Activated T-cell treated with anti-CD3 and anti-CD28 coated beads, Interleukin-2, amount 50 U/mL, for 72 hours (primary cell): ENCODE results near the gene TBC1D5. TPM values are rescaled to one million over a fixed set of nuclear protein-coding genes. Genes with fewer than 3 reads are reported as not detected.
"Not testable (repeated sequence)": the region's sequence is repeated elsewhere in the genome, so short reads cannot be mapped to it uniquely, and the experiment has no call there.

Experiments used
- ATAC-seq, 2 donors: fragments of 150-1000 bp; cut with Tn5 transposase; replicated peaks in 1 of 2; 2 replicates each; pipeline ENCODE4 v1.10.0; 2021; ENCODE audit warnings: moderate library complexity in 2 of 2, mild to moderate bottlenecking in 1 of 2
- DNase-seq, 2 donors: peaks; one replicate each; pipeline ENCODE4 v3.0.0; 2021 to 2022; ENCODE audit warnings: mixed read lengths in 1 of 2
- H3K27ac Mint-ChIP-seq: one replicate; pipeline ENCODE4 v1.8.0; 2022; ENCODE audit warnings: mild to moderate bottlenecking, moderate library complexity, mixed read lengths
- H3K27me3 Mint-ChIP-seq: one replicate; pipeline ENCODE4 v1.8.0; 2022; ENCODE audit warnings: low read depth, mixed read lengths
- H3K36me3 Mint-ChIP-seq, 2 donors: one replicate each; pipeline ENCODE4 v1.8.0; 2022; ENCODE audit warnings: mixed read lengths in 2 of 2, mild to moderate bottlenecking in 1 of 2; ENCODE audit not compliant: insufficient read depth in 2 of 2
- H3K4me1 Mint-ChIP-seq: one replicate; pipeline ENCODE4 v1.8.0; 2022; ENCODE audit warnings: low read depth, mixed read lengths
- H3K4me3 Mint-ChIP-seq, 2 donors: one replicate each; pipeline ENCODE4 v1.8.0; 2022; ENCODE audit warnings: mild to moderate bottlenecking in 2 of 2, mixed read lengths in 2 of 2, moderate library complexity in 2 of 2
- H3K9me3 Mint-ChIP-seq, 2 donors: one replicate each; pipeline ENCODE4 v1.8.0; 2022; ENCODE audit warnings: mixed read lengths in 2 of 2
- total RNA-seq, 2 donors: library from RNA; stranded (reverse); gene quantifications; one replicate each; pipeline ENCODE4 v1.2.3, GENCODE V29; 2022

TBC1D5 gene
- total RNA-seq, 2 donors from 2014 or later: 51.2 to 52.4 TPM

DNA sequence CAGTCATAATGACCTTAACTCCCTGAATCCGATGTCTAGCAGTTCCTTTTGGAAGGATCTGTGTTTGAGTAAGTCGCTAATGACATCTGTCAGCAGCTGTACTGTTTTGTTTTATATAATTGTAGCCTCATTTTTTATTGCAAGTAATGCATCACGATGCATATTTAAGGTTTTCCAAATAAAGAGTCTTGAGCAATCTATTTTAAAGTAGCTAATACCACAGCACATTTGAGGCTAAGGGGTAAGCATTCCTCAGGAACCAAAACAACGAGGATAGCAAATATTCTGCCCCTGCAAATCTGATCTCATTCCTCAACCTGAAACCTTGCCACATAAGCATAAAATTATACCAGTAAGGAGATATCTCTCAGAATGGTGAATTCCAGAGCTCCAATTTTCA, 98.7 kb downstream of the TBC1D5 start:
- H3K9me3 Mint-ChIP-seq: peaks cover 0 to 2% of the 10 kb centered on the region in 2 donors
- no peaks in the 10 kb centered on the region for H3K27me3 Mint-ChIP-seq
- peaks cover 20% of the 10 kb centered on the region for H3K4me1 Mint-ChIP-seq
- H3K36me3 Mint-ChIP-seq: no peaks in the 10 kb centered on the region
- H3K4me3 Mint-ChIP-seq: no peak overlapping the region
- H3K27ac Mint-ChIP-seq: no peak overlapping the region
- ATAC-seq: no peak
- DNase-seq: no peak

DNA sequence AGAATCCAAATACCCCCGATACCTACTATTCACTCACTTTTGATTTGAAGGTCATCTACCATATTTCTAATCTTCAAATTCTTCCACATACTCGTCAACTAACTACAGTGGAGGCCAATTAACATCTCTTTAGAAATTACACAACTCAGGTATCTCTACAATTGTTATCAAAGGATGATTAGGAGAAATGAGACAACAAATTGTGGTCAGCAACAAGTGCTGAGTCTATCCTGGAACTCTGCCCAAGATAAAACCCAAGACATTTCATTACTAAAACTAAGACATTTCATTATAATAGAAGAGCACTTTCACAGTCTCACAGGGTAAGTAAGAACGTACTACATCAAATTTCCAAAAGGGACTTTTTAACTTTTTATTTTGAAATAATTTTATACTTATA, 100.0 kb downstream of the TBC1D5 start:
- Mint-ChIP-seq H3K27ac (no peak overlapping the region), H3K4me3 (no peak overlapping the region), H3K4me1 (peaks cover 20% of the 10 kb centered on the region), H3K27me3 (no peaks in the 10 kb centered on the region), H3K9me3 (no peaks in the 10 kb centered on the region), H3K36me3 (no peaks in the 10 kb centered on the region)
- DNase-seq (no peak), ATAC-seq (no peak)

DNA sequence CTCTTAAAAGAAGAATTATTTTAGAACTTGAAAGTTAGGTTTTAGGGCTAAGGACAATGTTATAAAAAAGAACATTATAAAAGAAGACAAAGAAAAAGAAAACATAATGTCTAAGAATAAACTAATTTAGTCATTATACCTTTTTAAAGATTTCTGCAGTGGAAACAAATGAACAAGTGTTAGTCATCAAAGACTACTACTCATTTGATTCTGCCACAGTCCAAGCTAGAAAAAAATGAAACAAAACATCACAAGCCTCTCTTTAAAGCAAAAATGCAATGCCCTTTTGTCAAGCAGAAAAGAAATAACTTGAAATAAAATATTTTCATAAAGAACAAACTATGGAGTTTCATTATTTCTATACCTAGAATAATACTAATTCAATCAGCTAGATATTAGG, 102.0 kb downstream of the TBC1D5 start:
- Mint-ChIP-seq H3K27ac (no peak overlapping the region), H3K36me3 (no peaks in the 10 kb centered on the region), H3K9me3 (no peaks in the 10 kb centered on the region), H3K4me3 (no peak overlapping the region), H3K27me3 (no peaks in the 10 kb centered on the region), H3K4me1 (peaks cover 20% of the 10 kb centered on the region)
- ATAC-seq (peak; percentile 58 to 62), DNase-seq (no peak)

DNA sequence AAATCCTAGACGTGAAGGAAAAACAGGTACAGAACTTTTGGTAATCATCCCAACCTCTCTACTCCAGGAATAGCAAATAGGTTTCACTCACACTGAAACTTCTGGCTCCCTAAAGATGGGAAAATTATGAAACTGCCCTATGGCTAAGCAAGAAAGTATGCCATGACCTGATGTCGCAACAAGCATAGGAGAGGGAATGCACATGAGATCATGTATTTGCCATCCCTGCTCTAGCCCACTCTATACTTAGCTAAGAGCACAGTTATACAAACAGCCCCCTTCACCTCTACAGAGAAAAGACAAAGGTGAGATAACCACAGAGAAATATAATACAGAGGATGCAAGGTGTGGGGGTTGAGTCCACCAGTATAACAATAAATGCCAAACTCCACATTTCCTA, 102.7 kb downstream of the TBC1D5 start:
- Mint-ChIP-seq H3K36me3 (no peaks in the 10 kb centered on the region), H3K9me3 (no peaks in the 10 kb centered on the region), H3K4me1 (peaks cover 25% of the 10 kb centered on the region), H3K27me3 (no peaks in the 10 kb centered on the region), H3K27ac (no peak overlapping the region), H3K4me3 (peak overlapping the region in 1 of 2 donors; percentile 16)
- DNase-seq (no peak), ATAC-seq (no peak)

DNA sequence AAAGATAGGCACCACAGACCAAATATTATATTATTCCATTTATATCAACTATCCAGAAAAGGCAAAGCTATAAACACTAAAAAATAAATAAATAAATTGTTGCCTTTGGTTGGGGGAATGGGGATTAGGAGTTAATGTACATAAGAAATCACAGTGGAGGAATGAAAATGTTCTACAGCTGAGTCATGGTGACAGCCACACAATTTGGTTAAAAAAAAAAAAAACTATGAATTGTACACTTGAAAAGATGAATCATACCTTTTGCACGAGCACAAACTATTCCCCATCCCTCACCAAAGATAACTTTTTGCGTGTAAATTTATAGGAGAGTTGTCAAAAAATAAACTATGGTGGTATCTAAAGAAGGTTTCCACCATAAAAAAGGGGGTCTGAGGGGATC, 103.2 kb downstream of the TBC1D5 start:
- Mint-ChIP-seq H3K27me3 (no peaks in the 10 kb centered on the region), H3K27ac (no peak overlapping the region), H3K36me3 (peaks cover 1% of the 10 kb centered on the region in 2 donors), H3K9me3 (no peaks in the 10 kb centered on the region), H3K4me3 (no peak overlapping the region), H3K4me1 (peaks cover 25% of the 10 kb centered on the region)
- no peak for DNase-seq
- ATAC-seq: peak in 1 of 2 donors; percentile 45

DNA sequence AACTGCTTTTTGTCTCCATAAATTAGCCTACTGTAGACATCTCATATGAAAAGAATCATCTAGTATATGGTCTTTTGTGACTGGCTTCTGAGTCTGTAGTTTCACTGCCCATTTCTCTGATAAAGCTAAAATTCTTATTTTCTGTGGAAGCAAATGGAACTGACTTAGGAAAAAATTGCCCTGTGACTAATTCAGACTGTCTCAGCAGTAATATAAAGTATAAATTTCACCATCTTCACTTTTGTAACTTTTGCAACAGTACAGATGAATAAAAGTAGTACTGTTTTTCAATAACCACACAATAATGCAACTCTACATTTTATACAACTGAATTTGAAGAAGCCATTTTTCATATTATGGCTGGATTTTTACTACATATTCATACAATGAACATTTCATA, 104.1 kb downstream of the TBC1D5 start:
- DNase-seq (no peak), ATAC-seq (no peak)
- Mint-ChIP-seq H3K36me3 (peaks cover 2 to 3% of the 10 kb centered on the region in 2 donors), H3K27ac (no peak overlapping the region), H3K9me3 (no peaks in the 10 kb centered on the region), H3K27me3 (no peaks in the 10 kb centered on the region), H3K4me3 (no peak overlapping the region), H3K4me1 (peaks cover 25% of the 10 kb centered on the region)

DNA sequence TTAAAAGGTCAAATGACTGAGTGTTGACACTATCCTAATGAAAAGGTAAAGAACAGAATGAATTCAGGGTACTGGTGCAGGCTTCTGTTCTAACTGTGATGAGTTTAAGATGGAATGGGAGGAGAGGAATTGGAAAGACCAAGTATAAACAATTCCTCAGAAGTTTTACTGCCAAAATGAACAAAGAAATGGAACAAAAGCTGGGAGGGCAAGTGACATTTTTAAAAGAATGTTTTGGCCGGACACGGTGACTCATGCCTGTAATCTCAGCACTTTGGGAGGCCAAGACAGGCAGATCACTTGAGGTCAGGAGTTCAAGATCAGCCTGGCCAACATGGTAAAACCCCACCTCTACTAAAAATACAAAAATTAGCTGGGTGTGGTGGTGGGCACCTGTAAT, 106.8 kb downstream of the TBC1D5 start:
- not testable (repeated sequence) for H3K27me3 Mint-ChIP-seq, H3K4me3 Mint-ChIP-seq, H3K9me3 Mint-ChIP-seq, H3K36me3 Mint-ChIP-seq, ATAC-seq, DNase-seq, H3K27ac Mint-ChIP-seq
- peaks cover 39% of the 10 kb centered on the region for H3K4me1 Mint-ChIP-seq

DNA sequence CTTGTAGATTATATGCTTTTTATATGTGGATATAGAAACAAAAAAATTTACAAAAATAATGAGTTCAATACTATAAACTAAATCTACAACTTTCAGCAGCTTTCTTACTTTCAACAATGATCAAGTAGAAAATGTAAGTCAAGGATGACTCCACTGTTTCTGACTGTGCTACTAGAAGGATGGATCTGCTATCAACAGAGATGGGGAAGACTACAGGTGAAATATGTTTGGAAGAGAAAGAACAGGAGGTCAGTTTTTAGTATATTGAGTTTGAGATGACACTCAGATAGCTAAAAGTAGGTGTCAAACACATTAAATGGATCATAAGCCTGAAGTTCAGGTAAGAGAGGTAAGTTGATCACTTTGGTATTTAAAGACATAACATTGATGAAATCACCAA, 107.5 kb downstream of the TBC1D5 start:
- DNase-seq (no peak), ATAC-seq (no peak)
- Mint-ChIP-seq H3K4me1 (peaks cover 36% of the 10 kb centered on the region), H3K27me3 (no peaks in the 10 kb centered on the region), H3K4me3 (no peak overlapping the region), H3K27ac (no peak overlapping the region), H3K9me3 (no peaks in the 10 kb centered on the region), H3K36me3 (peaks cover 2 to 3% of the 10 kb centered on the region in 2 donors)

DNA sequence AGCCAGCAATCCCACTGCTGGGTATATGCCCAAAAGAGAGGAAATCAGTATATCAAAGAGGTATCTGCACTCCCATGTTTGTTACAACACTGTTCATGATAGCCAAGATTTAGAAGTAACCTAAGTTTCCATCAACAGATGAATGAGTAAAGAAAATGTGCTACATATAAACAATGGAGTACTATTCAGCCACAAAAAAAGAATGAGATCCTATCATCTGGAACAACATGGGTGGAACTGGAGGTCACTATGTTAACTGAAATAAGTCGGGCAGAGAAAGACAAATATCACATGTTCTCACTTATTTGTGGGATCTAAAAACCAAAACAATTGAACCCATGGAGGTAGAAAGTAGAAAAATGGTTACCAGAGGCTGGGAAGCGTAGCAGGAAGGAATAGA, 108.2 kb downstream of the TBC1D5 start:
- Mint-ChIP-seq H3K27me3 (no peaks in the 10 kb centered on the region), H3K36me3 (peaks cover 2 to 3% of the 10 kb centered on the region in 2 donors), H3K4me3 (no peak overlapping the region), H3K4me1 (peaks cover 29% of the 10 kb centered on the region), H3K27ac (no peak overlapping the region), H3K9me3 (no peaks in the 10 kb centered on the region)
- DNase-seq (no peak), ATAC-seq (no peak)

DNA sequence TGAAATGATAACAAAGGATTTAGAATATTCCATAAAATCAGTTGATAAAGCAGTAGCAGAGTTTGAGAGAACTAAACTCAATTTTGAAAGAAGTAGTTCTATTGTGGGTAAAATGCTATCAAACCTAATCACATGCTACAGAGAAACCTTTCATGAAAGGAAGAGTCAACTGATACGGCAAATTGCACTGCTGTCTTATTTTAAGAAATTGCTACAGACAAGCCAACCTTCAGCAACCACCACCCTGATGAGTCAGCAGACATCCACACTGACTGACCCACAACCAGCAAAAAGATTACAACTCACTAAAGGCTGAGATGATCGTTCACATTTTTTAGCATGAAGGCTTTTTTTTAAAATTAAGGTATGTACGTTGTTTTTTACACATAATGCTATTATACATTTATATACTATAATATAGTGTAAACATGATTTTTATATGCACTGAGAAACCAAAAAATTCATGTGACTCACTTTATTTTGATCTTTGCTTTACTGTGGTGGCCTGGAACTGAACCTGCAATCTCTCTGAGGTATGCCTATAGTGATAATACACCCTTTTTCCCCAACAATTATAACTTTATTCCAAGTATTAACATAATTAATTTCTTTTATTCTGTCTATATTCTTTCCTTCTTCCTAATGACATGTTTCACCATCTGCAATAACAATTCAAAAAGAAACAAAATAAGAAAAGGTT, 109.9 kb downstream of the TBC1D5 start:
- DNase-seq: peak; percentile 8 to 24
- peaks cover 2 to 3% of the 10 kb centered on the region in 2 donors for H3K36me3 Mint-ChIP-seq
- peak; percentile 73 to 77 for ATAC-seq
- H3K4me3 Mint-ChIP-seq: no peak overlapping the region
- H3K27me3 Mint-ChIP-seq: no peaks in the 10 kb centered on the region
- H3K9me3 Mint-ChIP-seq: no peaks in the 10 kb centered on the region
- peaks cover 25% of the 10 kb centered on the region for H3K4me1 Mint-ChIP-seq
- no peak overlapping the region for H3K27ac Mint-ChIP-seq

DNA sequence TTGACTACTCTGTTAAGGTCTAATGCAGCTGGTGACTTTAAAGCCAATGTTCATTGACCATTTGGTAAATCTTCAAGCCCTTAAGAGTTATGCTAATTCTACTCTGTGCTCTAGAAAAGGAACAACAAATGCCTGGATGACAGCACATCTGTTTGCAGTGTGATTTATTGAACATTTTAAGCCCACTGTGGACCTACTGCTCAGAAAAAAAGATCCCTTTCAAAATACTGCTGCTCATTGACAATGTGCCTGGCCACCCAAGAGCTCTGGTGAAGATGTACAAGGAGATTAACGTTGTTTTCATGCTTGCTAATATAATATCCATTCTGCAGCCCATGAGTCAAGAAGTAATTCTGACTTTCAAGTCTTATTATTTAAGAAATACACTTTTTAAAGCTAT, 110.8 kb downstream of the TBC1D5 start:
- Mint-ChIP-seq H3K4me1 (peaks cover 25% of the 10 kb centered on the region), H3K4me3 (no peak overlapping the region), H3K27me3 (no peaks in the 10 kb centered on the region), H3K36me3 (peaks cover 2 to 3% of the 10 kb centered on the region in 2 donors), H3K27ac (no peak overlapping the region), H3K9me3 (no peaks in the 10 kb centered on the region)
- DNase-seq: no peak
- ATAC-seq: no peak

DNA sequence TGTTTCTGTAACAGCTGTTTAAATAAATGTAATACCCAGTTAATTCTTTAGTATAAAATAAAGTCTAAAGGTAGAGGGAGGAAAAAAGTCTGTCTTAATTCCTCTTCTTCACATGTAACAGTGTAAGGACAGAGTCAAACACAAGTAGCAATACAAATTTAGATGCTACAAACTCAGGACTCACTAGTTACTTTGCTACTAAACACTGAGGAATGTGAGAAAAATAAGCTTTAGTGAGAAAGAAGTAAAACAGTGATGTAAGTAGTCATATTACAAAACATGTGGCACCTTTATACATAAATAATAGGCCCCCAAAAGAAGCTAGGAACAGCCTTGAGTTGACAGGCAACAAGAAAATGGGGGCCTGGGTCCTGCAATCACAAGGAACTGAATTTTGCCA, 113.0 kb downstream of the TBC1D5 start:
- H3K4me1 Mint-ChIP-seq: peaks cover 19% of the 10 kb centered on the region
- H3K27me3 Mint-ChIP-seq: no peaks in the 10 kb centered on the region

DNA sequence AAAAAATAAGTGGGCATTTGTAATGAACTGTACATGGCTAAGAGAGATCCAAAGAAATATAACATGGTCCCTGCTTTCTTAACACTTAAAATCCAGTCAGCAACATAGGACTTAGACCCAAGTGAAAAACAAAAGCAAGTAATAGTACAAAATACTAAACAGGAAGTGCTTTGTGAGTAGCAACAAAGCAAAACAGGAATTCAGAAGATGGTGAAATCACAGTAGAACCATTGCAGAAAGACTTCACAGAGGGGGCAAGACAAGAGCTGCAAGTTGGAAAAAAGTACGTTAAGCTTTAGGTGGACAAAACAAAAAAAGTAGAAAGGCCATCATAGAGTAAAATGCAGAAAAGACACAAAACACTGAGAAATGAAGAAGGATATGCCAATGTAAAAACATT, 116.0 kb downstream of the TBC1D5 start:
- Mint-ChIP-seq H3K27me3 (no peaks in the 10 kb centered on the region), H3K4me1 (peaks cover under 1% of the 10 kb centered on the region), H3K36me3 (no peaks in the 10 kb centered on the region), H3K4me3 (no peak overlapping the region), H3K9me3 (no peaks in the 10 kb centered on the region), H3K27ac (no peak overlapping the region)
- DNase-seq (no peak), ATAC-seq (no peak)

More for the DNA sequence above, 113.0 kb downstream of the TBC1D5 start:
- Mint-ChIP-seq H3K9me3 (no peaks in the 10 kb centered on the region), H3K4me3 (no peak overlapping the region), H3K27ac (no peak overlapping the region), H3K36me3 (peaks cover 2 to 3% of the 10 kb centered on the region in 2 donors)
- DNase-seq: no peak
- no peak for ATAC-seq

DNA sequence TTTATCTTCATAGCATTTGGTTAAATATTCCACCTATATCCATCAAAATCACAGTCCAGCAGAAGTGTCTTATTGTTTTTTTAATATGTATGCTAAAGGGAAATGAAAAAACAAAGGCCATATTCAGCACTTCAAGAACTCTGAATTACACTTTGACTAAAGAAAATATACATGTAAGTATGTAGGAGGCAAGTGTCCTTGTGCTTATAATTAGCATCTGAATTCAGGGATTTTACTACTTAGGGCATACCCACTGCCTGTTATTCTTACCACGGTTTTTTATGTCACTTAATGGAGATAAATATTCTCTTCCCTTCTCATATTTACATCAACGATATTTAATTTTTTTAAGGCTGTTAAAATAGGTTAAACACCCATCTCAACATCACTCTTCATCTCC, 117.3 kb downstream of the TBC1D5 start:
- Mint-ChIP-seq H3K27ac (no peak overlapping the region), H3K4me3 (no peak overlapping the region), H3K27me3 (no peaks in the 10 kb centered on the region), H3K4me1 (no peaks in the 10 kb centered on the region), H3K9me3 (no peaks in the 10 kb centered on the region), H3K36me3 (no peaks in the 10 kb centered on the region)
- DNase-seq: no peak
- no peak for ATAC-seq
